Measurements from ENCODE around the gene METTL22. TPM values are rescaled to one million over a fixed set of nuclear protein-coding genes. Genes with fewer than 3 reads are reported as not detected.
A peak's percentile ranks its signal among the peaks of the same experiment; 100 is the strongest.

Gene METTL22
- total RNA-seq, 1 experiment from 2014 or later, result 14.6 TPM

GRCh38 chr16:8630255-8630953, 8.9 kb downstream of the METTL22 start:
- ChIA-PET CTCF (no interaction called here), POLR2A (ENCODE audit: unreplicated experiment) (no interaction called here)
- no peak overlapping the region for H3K27ac ChIP-seq (ENCODE audit: low read length)
- no peaks in the 10 kb centered on the region for H3K9me3 ChIP-seq (ENCODE audit: low read length)
- DNase-seq (no peak), ATAC-seq (no peak)
- H2AFZ ChIP-seq (ENCODE audit: low read length), result no peak overlapping the region
- peaks cover 4% of the 10 kb centered on the region; the same call in 1 of the 2 replicates for H3K36me3 ChIP-seq (ENCODE audit: low read depth, low read length)
- TF ChIP-seq, protein P1, sequence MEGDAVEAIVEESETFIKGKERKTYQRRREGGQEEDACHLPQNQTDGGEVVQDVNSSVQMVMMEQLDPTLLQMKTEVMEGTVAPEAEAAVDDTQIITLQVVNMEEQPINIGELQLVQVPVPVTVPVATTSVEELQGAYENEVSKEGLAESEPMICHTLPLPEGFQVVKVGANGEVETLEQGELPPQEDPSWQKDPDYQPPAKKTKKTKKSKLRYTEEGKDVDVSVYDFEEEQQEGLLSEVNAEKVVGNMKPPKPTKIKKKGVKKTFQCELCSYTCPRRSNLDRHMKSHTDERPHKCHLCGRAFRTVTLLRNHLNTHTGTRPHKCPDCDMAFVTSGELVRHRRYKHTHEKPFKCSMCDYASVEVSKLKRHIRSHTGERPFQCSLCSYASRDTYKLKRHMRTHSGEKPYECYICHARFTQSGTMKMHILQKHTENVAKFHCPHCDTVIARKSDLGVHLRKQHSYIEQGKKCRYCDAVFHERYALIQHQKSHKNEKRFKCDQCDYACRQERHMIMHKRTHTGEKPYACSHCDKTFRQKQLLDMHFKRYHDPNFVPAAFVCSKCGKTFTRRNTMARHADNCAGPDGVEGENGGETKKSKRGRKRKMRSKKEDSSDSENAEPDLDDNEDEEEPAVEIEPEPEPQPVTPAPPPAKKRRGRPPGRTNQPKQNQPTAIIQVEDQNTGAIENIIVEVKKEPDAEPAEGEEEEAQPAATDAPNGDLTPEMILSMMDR (conservative IDR thresholded peaks at IDR 0.05; ENCODE audit: low read depth, low read length), result no peak
- TF ChIP-seq EZH2phosphoT487 (IDR thresholded peaks at IDR 0.05; ENCODE audit: borderline replicate concordance, low read length), result no peak
- no peak for TF ChIP-seq EZH2 (IDR thresholded peaks at IDR 0.05; ENCODE audit: low read length, unreplicated experiment)
- no peak overlapping the region for H3K4me3 ChIP-seq (ENCODE audit: low read length)
- no peaks in the 10 kb centered on the region for H3K9me2 ChIP-seq (replicated peaks; ENCODE audit: low read length)
- H3F3A ChIP-seq (ENCODE audit: low read length, unreplicated experiment), result no peaks in the 10 kb centered on the region
- H3K4me2 ChIP-seq (ENCODE audit: low read length), result no peak overlapping the region
- no peaks in the 10 kb centered on the region for H3K4me1 ChIP-seq (ENCODE audit: insufficient read depth, low read length)
- H3K79me2 ChIP-seq (ENCODE audit: low read length), result no peaks in the 10 kb centered on the region
- intact Hi-C loops (cut with micrococcal nuclease), result no loop called here
- H3K9ac ChIP-seq (ENCODE audit: low read length), result no peak overlapping the region
- no peaks in the 10 kb centered on the region for H3K27me3 ChIP-seq (ENCODE audit: low read length)
- BruUV-seq (replicated peaks), result no TSS peak
- no peaks in the 10 kb centered on the region for H4K20me1 ChIP-seq (ENCODE audit: low read length)

DNA sequence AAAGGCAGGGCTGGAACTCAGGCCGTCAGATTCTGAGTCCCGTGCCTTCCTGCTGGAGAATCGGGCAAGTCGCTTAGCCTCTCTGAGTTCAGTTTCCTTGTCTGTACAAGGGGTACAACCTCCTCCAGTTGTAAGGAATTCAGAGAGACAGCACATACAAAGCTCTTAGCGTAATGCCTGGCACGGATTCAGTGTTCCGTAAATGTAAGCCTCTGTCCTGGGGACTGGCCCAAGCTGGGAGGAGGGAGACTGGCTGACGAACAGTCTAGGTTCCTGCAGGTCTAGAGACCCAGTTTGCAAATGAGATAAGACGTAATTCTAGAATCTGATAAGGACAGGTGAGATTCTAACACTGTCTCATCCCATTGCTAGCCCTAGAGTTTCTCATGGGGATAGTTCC, 9.9 kb downstream of the METTL22 start:
- TF ChIP-seq, protein P1 (conservative IDR thresholded peaks at IDR 0.05; ENCODE audit: low read depth, low read length), result no peak
- TF ChIP-seq EZH2phosphoT487 (IDR thresholded peaks at IDR 0.05; ENCODE audit: borderline replicate concordance, low read length), result no peak
- no peak for TF ChIP-seq EZH2 (IDR thresholded peaks at IDR 0.05; ENCODE audit: low read length, unreplicated experiment)
- ATAC-seq, result no peak

DNA sequence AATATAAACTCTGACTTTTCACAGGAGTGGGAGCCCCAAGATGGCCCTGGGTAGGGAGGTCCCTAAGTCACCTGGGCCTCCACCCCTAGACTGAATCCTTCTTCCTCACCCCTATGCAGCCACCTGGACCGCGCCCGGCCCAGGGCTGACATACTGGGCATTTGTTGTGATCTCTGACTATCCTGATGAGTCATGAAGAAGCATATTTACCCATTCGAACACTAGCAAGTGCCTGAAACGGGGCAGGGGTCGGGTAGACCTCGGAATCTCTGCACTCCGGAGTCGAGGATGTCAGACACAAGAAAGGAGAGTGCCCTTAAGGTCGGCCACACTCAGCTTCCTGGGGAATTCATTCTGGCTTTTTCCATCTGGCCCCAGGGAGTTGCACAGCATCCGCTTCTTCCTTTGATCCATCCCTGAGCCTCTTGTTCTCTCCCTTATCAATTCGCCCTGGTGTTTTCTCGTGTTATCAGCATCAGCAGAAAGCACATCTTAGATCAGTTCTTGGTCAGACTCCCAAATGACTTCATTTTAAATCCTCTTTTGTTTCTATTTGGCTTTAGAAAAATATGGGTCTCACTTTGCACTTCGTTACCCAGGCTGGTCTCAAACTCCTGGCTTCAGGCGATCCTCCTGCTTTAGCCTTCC, 10.4 kb downstream of the METTL22 start:
- no peak overlapping the region for H3K27ac ChIP-seq (ENCODE audit: low read length)
- H3F3A ChIP-seq (ENCODE audit: low read length, unreplicated experiment), result no peaks in the 10 kb centered on the region
- DNase-seq (no peak), ATAC-seq (peak; percentile 37; the same call in 1 of the 2 replicates)
- POLR2A ChIA-PET (ENCODE audit: unreplicated experiment), result no interaction called here
- no peaks in the 10 kb centered on the region for H3K27me3 ChIP-seq (ENCODE audit: low read length)
- intact Hi-C loops (cut with micrococcal nuclease), result no loop called here
- no peak overlapping the region for H3K4me3 ChIP-seq (ENCODE audit: low read length)
- no peaks in the 10 kb centered on the region for H3K79me2 ChIP-seq (ENCODE audit: low read length)
- H3K9me2 ChIP-seq (replicated peaks; ENCODE audit: low read length), result no peaks in the 10 kb centered on the region
- no peak overlapping the region for H3K9ac ChIP-seq (ENCODE audit: low read length)
- H4K20me1 ChIP-seq (ENCODE audit: low read length), result no peaks in the 10 kb centered on the region
- no peaks in the 10 kb centered on the region for H3K9me3 ChIP-seq (ENCODE audit: low read length)
- no peaks in the 10 kb centered on the region for H3K4me1 ChIP-seq (ENCODE audit: insufficient read depth, low read length)
- CTCF ChIA-PET, result no interaction called here
- BruUV-seq (replicated peaks), result no TSS peak
- H2AFZ ChIP-seq (ENCODE audit: low read length), result no peak overlapping the region
- no peak overlapping the region for H3K4me2 ChIP-seq (ENCODE audit: low read length)
- TF ChIP-seq EZH2 (IDR thresholded peaks at IDR 0.05; ENCODE audit: low read length, unreplicated experiment) (no peak), EZH2phosphoT487 (IDR thresholded peaks at IDR 0.05; ENCODE audit: borderline replicate concordance, low read length) (no peak)
- TF ChIP-seq, protein P1 (conservative IDR thresholded peaks at IDR 0.05; ENCODE audit: low read depth, low read length), result no peak
- H3K36me3 ChIP-seq (ENCODE audit: low read depth, low read length), result peaks cover 7% of the 10 kb centered on the region; the same call in 1 of the 2 replicates

More for the DNA sequence above, 9.9 kb downstream of the METTL22 start:
- no peaks in the 10 kb centered on the region for H3K9me3 ChIP-seq (ENCODE audit: low read length)
- no peak for DNase-seq
- H3K4me3 ChIP-seq (ENCODE audit: low read length), result no peak overlapping the region
- H3K9ac ChIP-seq (ENCODE audit: low read length), result no peak overlapping the region
- intact Hi-C loops (cut with micrococcal nuclease), result no loop called here
- no peaks in the 10 kb centered on the region for H3K9me2 ChIP-seq (replicated peaks; ENCODE audit: low read length)
- no peak overlapping the region for H2AFZ ChIP-seq (ENCODE audit: low read length)
- H3K4me1 ChIP-seq (ENCODE audit: insufficient read depth, low read length), result no peaks in the 10 kb centered on the region
- POLR2A ChIA-PET (ENCODE audit: unreplicated experiment), result no interaction called here
- no peak overlapping the region for H3K27ac ChIP-seq (ENCODE audit: low read length)
- no TSS peak for BruUV-seq (replicated peaks)
- no peak overlapping the region for H3K4me2 ChIP-seq (ENCODE audit: low read length)
- H3K79me2 ChIP-seq (ENCODE audit: low read length), result no peaks in the 10 kb centered on the region
- H3F3A ChIP-seq (ENCODE audit: low read length, unreplicated experiment), result no peaks in the 10 kb centered on the region
- CTCF ChIA-PET, result no interaction called here
- no peaks in the 10 kb centered on the region for H4K20me1 ChIP-seq (ENCODE audit: low read length)
- peaks cover 7% of the 10 kb centered on the region; the same call in 1 of the 2 replicates for H3K36me3 ChIP-seq (ENCODE audit: low read depth, low read length)
- H3K27me3 ChIP-seq (ENCODE audit: low read length), result no peaks in the 10 kb centered on the region

All from PC-3 (cell line).